HG03095 (cell line): ENCODE data around the gene QSER1.

ENCODE experiments used
- ATAC-seq: cut with Tn5 transposase; IDR thresholded peaks from one replicate; pipeline ENCODE4 v1.9.1; 2021; ENCODE audit warnings: moderate library complexity; ENCODE audit not compliant: unreplicated experiment

QSER1 gene

GRCh38 chr11:32888805-32889204, 3.8 kb upstream of the QSER1 start:
- no peak for ATAC-seq

- no peak for ATAC-seq
These were observed 1.6 kb upstream of the QSER1 start for GRCh38 chr11:32890843-32891656.

DNA sequence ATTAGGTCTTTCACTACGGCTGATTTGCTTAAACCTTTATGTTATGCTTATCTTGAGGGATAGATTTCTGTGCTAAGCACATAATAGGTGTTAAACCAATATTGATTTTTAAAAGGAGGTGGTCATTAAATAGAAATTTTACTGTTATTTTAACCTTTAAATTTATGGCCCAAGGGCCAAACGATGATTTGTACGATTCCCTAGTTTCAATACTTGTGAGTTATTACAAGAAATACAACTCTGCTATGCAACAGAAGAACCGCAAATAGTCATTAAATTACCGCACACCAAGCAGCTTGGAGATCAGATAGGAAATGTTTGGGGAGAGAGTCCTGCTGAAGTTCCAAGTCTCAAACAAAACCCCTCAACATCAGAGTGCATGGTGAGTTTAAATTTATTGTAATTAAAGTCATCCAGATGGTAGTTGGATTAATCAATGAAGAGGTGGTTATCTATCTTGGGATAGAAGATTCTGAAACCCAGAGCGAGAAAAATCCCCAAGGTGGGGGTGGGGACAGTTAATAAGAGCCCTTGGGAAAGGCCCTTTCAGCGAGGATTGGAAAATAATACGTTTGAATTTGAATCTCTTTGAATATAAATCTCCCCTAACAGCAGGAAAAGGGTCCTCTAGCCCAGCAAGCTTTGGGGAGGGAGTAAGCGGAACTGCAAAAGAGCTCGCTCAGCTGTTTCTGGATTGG, 805 bp upstream of the QSER1 start:
- ATAC-seq = no peak

GRCh38 chr11:32893093-32893342, 407 bp downstream of the QSER1 start:
- ATAC-seq = no peak

- peak; percentile 31 for ATAC-seq
These were observed 935 bp downstream of the QSER1 start for GRCh38 chr11:32893343-32894148.

- ATAC-seq = no peak
These were observed 1.7 kb downstream of the QSER1 start for GRCh38 chr11:32894149-32894827.

DNA sequence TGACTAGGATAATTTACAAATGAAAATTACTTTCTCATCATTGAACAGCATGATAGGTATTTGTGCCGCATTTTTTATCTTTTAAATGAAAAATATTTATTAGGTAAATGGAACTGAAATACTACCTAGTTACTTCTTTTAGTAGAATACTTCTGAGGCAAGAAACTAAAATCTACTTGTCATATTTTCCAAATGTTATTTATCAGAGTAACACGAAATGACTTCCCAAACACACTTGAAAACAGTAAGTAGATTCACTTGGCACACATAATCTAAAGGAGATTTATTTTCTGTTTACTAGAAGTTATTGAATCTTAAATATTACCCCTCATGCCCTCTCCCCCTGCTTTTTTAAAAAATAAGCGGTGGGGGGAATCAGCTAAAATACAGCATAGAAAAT, 2.3 kb downstream of the QSER1 start:
- no peak for ATAC-seq

- no peak for ATAC-seq
These were observed 2.9 kb downstream of the QSER1 start for GRCh38 chr11:32895471-32895870.

DNA sequence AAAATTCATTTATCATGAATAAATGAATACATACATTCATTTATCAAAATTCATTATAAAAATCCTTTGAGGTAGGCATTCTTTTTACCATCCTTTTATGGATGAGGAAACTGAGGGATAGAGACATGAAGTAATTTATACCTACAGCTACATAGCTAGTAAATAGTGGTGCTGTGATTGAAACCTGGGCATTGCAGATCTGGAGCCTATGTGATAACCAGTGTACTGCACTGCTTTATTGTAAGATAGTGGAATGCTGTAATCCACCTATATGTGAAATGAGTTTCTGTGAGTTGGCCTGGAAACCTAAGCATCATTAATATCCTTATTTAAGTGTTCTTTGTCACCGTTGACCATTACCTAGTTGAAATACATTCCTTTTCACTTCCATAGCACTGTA, 4.5 kb downstream of the QSER1 start:
- ATAC-seq = no peak

DNA sequence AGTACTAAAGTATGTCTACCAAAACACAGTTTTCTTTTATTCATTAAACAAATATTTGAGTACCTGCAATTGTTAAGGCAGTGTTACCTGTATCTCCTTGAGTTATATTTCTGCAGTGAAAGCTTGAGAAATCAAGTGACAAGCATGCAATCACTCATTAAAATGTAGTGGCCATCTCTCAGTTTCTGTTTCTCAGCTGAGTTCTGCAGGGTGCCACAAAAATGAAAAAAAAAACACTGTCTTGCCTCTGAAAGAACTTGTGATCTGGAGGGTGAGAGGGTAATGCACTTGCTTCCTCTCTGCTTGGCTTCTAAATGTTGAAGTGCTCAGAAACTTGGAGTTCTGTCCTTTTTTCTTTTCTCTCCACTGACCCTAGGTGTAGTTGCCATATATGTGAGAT, 6.8 kb downstream of the QSER1 start:
- no peak for ATAC-seq

- ATAC-seq = no peak
These were observed 9.6 kb downstream of the QSER1 start for GRCh38 chr11:32902089-32902665.

- ATAC-seq = no peak
These were observed 12.5 kb downstream of the QSER1 start for GRCh38 chr11:32905028-32905667.

DNA sequence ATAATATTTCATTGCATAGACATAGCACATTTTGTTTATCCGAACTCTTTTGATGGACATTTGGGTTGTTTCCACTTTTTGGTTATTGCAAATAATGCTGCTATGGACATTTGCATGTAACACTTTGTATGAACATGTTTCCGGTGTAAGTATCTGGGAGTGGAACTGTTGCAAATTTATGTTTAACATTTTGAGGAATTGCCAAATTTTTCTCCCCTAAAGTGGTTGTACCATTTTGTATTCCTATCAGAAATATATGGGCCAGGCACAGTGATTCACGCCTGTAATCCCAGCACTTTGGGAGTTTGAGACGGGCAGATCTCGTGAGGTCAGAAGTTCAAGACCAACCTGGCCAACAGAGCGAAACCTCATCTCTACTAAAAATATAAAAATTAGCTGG, 16.0 kb downstream of the QSER1 start:
- ATAC-seq = no peak

DNA sequence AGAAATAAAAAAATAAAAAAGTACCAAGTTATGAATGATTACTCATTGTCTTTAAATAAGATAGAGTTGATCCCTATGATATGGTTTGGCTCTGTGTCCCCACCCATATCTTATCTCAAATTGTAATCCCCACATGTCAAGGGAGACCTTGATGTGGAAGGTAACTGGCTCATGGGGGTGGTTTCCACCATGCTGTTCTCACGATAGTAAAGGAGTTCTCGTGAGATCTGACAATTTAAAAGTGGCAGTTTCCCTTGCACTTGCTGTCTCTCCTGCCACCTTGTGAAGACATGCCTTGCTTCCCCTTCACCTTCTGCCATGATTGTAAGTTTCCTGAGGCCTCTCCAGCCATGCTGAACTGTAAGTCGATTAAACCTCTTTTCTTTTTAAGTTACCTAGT, 18.8 kb downstream of the QSER1 start:
- no peak for ATAC-seq

- no peak for ATAC-seq
These were observed 20.8 kb downstream of the QSER1 start for GRCh38 chr11:32913445-32913844.

DNA sequence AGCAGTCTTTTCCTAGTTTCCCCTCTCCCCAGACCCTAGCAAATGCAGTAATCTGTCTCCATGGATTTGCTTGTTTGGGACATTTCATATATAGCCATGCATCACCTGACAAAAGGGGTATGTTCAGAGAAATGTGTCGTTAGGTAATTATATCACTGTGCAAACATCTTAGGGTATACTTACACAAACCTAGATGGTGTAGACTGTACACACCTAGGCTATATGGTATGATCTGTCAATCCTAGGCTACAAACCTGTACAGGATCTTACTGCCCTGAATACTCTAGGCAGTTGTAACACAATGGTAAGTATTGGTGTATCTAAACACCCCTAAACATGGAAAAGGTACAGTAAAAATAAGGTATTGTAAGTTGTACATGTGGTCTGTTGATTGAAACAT, 23.8 kb downstream of the QSER1 start:
- ATAC-seq = no peak

- ATAC-seq = no peak
These were observed 24.4 kb downstream of the QSER1 start for GRCh38 chr11:32916994-32917393.

DNA sequence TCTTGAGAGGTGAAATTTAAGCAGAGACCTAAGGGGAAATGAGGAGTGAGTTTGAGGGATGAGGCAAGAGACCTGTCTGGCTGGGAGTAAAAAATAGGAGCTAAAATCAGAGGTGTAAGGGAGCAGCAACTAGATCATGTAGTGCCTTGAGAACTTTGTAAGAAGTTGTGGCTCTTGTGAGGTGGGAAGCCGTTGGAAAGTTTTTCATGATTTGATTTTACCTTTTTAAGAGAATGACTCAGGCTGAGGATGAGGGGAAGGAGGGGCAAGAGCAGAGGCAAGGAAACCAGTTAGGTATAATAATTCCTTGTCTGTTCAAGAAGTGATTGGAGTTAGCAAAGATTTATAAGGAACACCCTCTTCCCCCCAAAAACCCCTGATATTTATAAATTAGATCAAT, 25.8 kb downstream of the QSER1 start:
- no peak for ATAC-seq

GRCh38 chr11:32919338-32919737, 26.7 kb downstream of the QSER1 start:
- ATAC-seq = no peak

GRCh38 chr11:32920570-32920969, 28.0 kb downstream of the QSER1 start:
- ATAC-seq = no peak

DNA sequence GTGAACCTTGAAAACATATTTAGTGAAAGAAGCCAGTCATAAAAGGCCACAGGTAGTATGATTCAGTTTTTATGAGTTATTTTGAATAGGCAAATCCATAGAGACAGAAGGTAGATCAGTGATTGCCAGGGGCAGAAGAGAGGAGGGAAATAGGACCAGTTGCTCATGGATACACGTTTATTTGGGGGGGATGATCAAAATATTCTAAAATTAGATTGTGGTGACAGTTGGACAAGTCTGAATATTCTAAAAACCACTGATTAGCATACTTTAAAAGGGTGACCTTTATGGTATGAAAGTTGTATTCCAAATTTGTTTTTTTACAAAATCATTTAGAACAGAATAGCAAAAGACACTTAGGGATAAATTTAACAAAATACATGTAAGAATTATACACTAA, 28.6 kb downstream of the QSER1 start:
- no peak for ATAC-seq
